ENCODE results near the gene VTN.

The VTN gene

DNA sequence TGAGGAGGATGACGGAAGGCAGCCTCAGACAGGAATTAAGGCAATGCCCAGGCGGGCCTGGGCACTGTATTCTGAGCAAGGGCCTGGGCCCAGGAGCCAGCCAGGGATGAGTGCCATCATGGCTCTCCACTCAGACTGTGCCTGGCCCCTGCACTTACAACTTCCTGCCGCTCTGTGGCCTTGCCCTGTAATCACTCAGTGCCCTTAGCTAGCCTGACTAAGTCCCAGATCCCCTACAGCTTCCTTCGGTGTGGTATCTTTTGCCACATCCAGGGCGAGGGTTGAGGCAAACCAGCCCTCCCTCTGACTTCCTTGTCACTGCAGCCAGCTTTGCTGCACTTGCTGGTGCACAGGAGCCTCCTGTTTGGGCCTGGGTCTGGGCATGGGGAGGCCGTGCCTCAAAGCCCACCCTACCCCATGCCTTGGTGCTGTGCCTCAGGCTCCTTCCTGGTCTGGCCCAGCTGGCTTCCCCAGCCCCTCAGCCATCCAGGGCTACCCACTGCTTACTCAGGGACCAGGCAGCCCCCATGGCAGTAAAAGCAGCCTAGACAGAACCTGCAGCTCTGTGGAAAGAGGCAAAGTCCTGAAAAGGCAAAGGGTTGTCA is 26.6 kb upstream of the VTN start:
- in situ Hi-C loops (cut with MboI; ENCODE audit: low sequenced_read_pairs), result no loop called here

DNA sequence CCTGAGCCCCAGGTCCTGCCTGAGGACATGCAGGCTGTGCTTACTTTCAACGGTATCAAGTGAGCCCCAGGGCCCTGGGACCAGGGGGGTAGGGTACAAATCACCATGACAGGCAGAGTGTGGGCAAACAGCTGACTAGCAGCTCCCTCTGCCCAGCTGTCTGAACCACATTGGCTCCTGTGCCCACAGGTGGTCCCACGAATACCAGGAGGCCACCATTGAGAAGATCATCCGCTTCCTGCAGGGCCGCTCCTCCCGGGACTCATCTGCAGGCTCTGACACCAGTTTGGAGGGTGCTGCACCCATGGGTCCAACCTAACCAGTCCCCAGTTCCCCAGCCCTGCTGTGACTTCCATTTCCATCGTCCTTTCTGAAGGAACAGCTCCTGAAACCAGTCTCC is 25.9 kb upstream of the VTN start:
- in situ Hi-C loops (cut with MboI; ENCODE audit: low sequenced_read_pairs), result no loop called here

DNA sequence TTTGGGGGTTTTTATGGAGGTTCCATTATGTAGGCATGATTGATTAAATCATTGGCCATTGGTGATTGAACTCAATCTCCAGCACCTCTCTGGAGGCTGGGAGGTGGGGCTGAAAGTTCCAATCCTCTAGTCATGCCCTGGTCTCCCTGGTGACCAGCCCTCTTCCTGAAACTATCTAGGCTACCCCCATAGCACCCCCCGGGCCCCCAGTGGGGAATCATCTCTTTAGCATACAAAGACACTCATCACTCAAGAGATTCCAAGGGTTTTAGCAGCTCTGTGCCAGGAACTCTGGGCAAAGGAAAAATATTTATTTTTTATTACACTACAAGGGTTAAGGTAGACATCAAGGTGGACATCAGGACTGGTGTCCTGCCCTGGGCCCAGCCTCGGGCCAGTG is 25.3 kb upstream of the VTN start:
- in situ Hi-C loops (cut with MboI; ENCODE audit: low sequenced_read_pairs), result no loop called here

DNA sequence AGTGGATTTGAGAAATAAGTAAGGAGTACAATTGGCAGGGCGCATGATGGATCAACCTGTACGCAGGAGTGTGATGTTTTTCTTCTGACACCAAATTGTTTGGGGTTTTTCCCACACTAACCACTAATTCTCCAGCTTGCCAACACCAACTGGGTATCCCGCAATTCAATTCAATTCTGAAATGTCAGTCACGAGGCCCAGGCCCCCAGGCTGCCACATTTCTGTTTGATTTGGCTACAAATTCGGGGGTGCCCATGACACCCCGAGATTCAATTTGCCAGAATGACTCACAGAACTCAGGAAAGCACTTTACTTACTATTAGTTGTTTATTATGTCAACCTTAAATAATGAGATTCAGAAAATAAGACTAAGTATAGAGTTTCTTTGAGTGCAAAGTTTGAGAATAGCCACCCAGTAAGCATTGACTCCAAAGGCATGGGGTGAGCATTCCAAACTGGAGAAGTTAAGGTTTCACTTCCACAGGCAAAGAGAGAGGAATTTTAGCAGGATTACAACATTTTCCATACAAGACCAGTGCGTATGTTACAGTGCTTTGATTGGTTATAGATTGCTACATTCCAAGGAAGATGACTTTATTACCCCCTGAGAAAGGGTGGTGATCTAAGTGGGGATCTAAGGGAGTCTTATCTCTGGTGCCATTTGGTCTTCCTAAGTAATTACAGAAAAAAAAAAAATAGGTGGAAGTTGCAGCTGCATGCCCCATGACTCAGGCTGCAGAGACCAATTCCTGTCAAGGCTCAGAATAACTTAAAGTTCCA is 24.4 kb upstream of the VTN start:
- in situ Hi-C loops (cut with MboI; ENCODE audit: low sequenced_read_pairs), result no loop called here

DNA sequence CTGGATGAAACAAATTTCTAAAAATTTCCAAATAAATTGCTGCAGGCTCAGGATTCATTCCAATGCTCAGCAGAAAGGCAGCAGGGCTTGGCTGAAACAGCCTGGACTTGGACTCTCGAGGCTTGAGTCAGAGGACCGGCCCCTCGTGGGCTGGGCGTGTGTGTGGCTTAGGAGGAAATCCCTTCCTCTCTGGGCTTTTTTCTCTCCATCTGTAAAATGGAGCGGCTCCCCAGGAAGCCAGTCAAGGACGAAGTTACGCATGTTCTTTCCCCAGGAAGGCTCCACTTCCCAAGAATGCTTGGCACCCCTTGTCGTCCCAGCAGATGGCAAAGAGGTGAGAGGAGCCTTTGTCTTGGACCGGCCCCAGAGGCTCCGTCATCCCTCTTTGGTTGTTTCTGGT is 22.4 kb upstream of the VTN start:
- in situ Hi-C loops (cut with MboI; ENCODE audit: low sequenced_read_pairs), result no loop called here

DNA sequence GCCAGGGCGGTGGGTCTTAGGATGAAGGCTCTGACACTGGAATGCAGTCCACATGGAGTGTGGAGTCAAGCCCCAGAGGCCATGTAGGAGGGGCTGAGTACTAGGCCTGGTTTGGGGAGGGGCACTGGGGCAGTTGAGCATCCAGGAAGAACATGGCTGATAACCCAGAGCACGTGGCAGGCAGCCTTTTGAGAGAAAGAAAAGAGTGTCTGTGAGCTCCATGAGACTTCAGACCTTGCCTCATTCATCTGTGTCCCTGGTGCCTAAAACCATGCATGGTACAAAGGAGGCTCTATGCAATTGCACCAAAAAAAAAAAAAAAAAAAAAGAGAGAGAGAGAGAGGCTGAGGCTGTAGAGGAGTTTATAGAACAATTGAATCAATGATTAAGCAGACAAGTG is 21.3 kb upstream of the VTN start:
- in situ Hi-C loops (cut with MboI; ENCODE audit: low sequenced_read_pairs), result no loop called here

DNA sequence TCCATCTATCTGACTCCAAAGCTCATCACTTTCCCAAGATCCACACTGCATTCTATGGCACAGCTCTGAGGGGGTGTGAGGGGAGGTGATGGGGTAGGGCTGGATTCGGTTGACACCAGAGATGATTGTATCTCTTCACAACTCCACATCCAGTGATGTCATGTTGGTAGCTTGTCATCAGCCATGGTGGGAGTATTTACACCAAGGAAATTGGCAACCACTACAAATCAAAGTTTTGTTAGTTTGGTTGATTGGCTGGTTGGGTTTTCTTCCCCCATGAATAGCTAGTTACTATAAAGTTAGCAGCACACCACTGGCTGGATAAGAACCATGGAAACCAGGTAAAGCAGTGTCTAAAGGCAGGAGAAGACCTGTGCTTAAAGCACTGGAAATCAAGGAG is 20.9 kb upstream of the VTN start:
- in situ Hi-C loops (cut with MboI; ENCODE audit: low sequenced_read_pairs), result no loop called here

DNA sequence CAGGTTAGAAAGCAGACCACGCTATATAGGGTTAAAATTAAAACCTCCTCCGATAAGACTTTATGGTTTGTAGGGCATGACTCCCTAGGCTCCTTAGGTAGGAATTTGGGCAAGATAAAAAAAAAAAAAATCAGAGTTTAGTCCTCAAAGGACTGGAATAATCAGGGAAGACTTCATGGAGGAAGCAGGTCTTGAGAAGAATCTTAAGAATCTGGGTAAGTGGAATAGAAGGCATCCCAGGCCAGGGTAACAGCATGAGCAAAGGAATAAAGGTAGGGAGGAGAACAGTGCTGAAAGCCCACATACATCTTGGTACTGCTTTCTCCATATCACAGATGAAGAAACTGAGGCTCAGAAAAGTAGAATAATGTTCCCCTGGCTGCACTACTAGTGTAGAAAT is 20.5 kb upstream of the VTN start:
- in situ Hi-C loops (cut with MboI; ENCODE audit: low sequenced_read_pairs), result no loop called here

DNA sequence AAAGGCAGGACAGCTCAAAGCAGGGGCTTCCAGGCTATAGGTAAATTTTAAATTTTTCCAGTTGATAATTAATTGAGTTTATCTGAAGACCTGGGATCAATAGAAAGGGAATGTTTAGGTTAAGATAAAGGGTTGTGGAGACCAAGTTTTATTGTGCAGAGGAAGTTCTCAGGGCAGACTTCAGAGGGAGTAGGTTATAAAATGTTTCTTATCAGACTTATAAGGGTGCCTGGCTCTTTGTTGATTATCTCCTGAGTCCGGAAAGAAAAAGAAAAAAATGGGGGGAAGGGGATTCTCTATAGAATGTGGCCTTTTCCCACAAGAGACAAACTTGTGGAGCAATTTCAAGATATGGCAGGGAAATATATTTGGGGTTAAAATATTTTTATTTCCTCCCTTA is 20.0 kb upstream of the VTN start:
- in situ Hi-C loops (cut with MboI; ENCODE audit: low sequenced_read_pairs), result no loop called here

DNA sequence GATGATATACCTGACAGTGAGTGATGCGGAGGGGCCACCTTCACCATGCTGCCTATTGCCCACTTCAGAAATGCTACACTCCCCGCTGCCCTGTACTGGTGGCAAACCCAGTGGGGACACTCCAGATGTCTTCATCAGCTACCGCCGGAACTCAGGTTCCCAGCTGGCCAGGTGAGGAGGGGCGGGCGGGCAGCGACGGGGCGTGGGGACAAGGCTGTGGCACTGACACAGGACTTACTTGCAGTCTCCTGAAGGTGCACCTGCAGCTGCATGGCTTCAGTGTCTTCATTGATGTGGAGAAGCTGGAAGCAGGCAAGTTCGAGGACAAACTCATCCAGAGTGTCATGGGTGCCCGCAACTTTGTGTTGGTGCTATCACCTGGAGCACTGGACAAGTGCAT is 18.0 kb upstream of the VTN start:
- in situ Hi-C loops (cut with MboI; ENCODE audit: low sequenced_read_pairs), result no loop called here

DNA sequence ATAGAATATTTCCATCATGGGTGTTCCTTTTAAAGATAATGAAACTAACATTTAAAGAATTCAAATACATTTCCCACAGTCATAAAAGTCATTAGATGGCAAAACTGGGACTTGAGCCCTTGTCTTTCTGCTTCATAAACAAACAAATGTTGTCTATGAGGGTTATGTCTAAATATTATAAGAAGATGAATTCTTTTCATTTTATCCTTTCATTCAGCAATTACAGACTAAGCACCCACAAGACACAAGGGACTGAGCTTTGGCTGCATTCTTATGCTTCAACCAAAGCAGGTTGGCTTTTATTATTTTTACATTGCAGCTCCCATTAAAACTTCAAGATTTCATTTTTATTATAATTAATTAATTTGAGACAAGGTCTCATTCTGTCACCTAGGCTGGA is 16.3 kb upstream of the VTN start:
- in situ Hi-C loops (cut with MboI; ENCODE audit: low sequenced_read_pairs), result no loop called here

DNA sequence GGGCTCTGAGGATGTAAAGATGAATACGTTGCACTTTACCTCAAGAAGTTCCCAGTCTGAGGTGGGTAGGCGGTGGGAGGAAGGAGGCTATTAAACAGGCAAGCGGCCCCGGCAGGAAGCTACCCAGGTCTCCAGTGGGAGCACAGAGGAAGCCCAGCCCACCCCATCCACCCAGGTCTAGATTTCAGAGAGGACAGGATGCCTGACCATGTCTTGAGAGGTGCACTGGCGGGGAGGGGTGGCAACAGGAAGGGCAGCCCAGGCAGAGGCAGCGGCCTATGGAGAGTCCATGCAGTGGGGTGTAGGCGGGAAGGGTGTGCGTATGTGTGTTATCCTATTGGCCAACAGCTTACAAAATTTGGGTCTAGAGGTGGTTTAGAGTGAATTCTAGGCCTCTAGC is 15.3 kb upstream of the VTN start:
- in situ Hi-C loops (cut with MboI; ENCODE audit: low sequenced_read_pairs), result no loop called here

DNA sequence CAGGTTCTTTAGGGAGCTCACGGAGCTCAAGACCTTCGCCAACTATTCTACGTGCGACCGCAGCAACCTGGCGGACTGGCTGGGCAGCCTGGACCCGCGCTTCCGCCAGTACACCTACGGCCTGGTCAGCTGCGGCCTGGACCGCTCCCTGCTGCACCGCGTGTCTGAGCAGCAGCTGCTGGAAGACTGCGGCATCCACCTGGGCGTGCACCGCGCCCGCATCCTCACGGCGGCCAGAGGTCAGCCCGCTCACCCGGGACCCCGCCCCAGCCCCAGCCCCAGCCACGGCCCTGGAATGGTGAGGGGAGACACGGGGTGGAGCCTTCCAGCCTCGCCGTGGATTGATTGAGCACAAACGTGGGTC is 14.9 kb upstream of the VTN start:
- in situ Hi-C loops (cut with MboI; ENCODE audit: low sequenced_read_pairs), result no loop called here

DNA sequence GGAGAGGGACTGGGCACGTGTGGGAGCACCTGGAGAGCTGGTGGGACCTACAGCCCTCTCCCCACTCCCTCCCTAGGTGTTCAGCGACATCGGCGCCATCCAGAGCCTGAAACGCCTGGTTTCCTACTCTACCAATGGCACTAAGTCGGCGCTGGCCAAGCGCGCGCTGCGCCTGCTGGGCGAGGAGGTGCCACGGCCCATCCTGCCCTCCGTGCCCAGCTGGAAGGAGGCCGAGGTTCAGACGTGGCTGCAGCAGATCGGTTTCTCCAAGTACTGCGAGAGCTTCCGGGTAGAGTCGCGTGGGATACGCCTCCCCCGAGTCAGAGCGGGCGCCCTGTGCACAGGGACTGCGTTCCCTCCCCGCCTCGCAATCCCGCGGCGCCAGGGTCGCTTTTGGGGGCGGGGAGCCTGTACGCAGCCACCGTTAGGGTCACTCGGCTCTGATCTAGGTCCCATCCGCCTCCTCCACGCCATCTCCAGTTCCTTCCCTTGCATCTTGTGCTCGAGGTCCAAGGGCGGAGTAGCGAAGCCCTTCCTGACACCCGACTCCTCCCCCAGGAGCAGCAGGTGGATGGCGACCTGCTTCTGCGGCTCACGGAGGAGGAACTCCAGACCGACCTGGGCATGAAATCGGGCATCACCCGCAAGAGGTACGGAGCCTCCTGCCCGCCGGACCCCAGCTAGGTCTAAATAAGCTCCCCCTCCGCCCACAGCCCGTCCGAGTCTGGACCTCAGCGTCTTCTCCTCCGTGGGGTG is 14.4 kb upstream of the VTN start:
- in situ Hi-C loops (cut with MboI; ENCODE audit: low sequenced_read_pairs), result no loop called here

DNA sequence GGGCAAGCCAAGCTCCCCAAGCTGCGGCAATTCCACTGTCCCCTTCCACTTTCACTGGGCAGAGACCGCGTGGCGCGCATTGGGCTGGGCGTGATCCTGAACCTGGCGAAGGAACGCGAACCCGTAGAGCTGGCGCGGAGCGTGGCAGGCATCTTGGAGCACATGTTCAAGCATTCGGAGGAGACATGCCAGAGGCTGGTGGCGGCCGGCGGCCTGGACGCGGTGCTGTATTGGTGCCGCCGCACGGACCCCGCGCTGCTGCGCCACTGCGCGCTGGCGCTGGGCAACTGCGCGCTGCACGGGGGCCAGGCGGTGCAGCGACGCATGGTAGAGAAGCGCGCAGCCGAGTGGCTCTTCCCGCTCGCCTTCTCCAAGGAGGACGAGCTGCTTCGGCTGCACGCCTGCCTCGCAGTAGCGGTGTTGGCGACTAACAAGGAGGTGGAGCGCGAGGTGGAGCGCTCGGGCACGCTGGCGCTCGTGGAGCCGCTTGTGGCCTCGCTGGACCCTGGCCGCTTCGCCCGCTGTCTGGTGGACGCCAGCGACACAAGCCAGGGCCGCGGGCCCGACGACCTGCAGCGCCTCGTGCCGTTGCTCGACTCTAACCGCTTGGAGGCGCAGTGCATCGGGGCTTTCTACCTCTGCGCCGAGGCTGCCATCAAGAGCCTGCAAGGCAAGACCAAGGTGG is 11.2 kb upstream of the VTN start:
- in situ Hi-C loops (cut with MboI; ENCODE audit: low sequenced_read_pairs), result no loop called here

DNA sequence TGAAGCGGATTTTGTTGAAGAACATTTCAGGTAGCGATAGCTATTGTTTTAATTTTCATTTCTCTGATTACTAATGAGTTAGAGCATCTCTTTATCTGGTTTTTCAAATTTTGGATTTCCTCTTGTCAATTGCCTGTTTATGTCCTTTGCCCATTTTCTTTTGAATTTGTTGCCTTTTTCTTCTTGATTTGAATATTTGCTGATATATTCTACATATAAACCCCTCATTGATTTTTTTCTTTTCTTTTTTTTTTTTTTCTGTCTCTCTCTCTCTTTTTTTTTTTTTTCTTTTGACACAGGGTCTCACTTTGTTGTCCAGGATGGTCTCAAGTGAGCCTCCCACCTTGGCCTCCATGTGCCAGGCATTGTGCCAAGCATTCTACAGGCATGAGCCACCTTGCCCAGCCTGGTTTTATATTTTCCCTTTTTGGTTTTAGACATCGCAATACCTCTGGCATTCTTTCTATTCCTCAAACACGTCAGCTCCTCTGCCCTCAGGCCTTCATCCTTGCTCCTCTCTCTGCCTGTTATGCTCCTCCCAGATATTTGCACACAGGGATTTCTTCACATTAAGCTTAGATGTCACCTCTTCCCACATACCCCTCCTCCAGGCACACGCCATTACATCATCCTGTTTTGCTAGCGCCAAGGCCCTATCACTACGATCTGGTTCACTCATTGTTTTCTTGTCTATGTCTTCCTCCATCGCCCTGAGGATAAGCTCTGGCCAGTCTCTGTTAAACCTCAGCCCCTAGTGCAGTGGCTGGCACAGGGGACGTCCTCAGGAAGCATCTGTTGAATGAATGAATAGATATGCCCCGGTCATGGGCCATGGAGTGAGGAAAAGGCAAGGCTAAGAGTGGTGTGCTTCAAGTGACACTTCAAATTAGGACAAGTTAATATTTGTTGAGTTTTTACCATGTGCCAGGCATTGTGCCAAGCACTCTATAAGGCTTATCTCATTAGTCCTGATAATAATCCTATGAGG is 10.0 kb upstream of the VTN start:
- in situ Hi-C loops (cut with MboI; ENCODE audit: low sequenced_read_pairs), result no loop called here

DNA sequence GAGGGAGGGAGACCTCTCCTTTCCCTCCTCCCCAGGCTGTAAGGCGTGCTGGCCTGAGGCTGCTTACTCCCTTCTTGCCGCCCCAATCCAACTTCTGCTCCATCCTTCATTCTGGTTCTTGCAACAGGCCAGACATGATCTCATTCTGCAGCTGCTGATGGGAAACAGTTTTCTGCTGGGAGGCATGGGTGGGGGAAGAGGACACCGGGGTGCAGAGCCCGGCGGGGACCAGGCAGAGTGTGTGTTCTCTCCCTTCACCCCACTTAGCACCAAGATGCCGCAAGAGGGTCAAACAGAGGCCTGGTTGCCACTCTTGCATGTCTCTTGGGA is 2.8 kb upstream of the VTN start:
- in situ Hi-C loops (cut with MboI; ENCODE audit: low sequenced_read_pairs), result no loop called here

DNA sequence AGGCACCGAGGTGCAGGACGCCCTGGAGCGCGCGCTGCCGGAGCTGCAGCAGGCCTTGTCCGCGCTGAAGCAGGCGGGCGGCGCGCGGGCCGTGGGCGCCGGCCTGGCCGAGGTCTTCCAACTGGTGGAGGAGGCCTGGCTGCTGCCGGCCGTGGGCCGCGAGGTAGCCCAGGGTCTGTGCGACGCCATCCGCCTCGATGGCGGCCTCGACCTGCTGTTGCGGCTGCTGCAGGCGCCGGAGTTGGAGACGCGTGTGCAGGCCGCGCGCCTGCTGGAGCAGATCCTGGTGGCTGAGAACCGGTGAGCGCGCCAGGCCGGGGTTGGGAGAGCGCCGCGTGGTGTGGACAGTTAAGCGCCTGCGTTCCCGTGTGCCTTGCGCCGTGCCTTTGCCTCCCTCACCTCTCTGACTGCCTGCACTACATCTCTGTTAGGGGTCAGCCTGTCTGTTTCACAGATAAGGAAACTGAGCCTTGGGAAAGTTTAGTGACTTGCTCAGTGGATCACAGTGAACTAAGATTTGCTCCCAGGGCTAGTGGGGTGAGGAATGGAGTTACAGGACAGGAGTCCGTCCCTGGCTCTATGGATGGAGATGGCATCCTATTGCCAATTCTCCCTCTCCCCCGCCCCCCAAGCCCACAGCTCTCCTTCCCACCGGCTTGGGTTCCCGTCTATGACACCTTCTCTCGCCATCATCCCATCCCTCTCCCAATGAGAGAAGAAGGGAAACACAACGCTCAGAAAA is 2.3 kb upstream of the VTN start:
- in situ Hi-C loops (cut with MboI; ENCODE audit: low sequenced_read_pairs), result no loop called here

DNA sequence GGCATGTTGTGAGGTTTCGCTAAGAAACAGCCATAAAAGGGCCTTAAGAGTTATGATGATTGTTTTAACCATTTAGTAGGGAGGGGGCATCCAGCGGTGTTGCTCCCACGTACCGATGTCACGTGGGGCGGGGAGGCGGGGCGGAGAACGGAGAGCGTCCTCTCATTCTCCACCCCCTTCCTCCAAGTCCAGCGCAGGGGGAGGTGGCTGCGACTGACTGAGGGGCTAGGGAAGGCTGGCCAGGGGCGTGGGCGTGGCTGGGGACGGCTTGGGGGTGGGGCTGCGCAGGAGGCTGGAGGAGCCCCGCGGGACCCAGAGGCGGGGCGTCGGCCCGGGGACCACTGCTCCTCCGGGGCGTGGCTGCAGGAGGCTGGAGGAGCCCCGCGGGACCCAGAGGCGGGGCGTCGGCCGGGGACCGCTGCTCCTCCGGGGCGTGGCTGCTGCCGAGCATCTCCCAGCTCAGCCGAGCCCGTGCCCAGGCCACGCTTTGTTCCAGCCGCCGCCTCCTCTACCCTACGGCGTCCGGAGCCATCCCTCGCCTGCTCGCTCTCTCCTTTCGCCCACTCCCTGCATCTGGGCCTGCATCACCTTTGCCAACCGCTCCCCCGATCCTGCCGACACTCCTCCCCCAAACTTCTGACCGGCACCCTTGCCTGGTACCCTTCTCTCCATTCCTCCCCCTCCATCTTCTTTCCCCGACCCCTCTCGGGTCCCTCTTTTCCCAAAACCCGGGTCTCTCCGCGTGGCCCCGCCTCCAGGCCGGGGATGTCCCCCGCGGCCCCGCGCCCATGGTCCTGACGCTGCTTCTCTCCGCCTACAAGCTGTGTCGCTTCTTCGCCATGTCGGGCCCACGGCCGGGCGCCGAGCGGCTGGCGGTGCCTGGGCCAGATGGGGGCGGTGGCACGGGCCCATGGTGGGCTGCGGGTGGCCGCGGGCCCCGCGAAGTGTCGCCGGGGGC is 1.4 kb upstream of the VTN start, which contains the start of gene SARM1:
TSS of gene SARM1 (plus strand) at position 450 of the 958 bp plus-strand sequence. CDS start at position 789, 339 bp downstream.
- in situ Hi-C loops (cut with MboI; ENCODE audit: low sequenced_read_pairs), result no loop called here
